ENCODE measurements around the gene TNRC6B. TPM values are rescaled to one million over a fixed set of nuclear protein-coding genes. Genes with fewer than 3 reads are reported as not detected.

TNRC6B gene
- total and polyA plus RNA-seq, 2 of the 13 experiments (the other 11 are each of a cell fraction or from before 2014, with no cell fraction given), result 8.9 to 13.2 TPM

GRCh38 chr22:40346185-40347118 lies 168.7 kb downstream of the TNRC6B start, which contains the start of gene ADSL (continued):
- peak; percentile 91 for TF ChIP-seq PHF20 (CRISPR knock-in tag; IDR thresholded peaks at IDR 0.05)
- TF ChIP-seq NFIB (CRISPR knock-in tag; IDR thresholded peaks at IDR 0.05; ENCODE audit: borderline replicate concordance), result no peak
- TF ChIP-seq, protein P1, sequence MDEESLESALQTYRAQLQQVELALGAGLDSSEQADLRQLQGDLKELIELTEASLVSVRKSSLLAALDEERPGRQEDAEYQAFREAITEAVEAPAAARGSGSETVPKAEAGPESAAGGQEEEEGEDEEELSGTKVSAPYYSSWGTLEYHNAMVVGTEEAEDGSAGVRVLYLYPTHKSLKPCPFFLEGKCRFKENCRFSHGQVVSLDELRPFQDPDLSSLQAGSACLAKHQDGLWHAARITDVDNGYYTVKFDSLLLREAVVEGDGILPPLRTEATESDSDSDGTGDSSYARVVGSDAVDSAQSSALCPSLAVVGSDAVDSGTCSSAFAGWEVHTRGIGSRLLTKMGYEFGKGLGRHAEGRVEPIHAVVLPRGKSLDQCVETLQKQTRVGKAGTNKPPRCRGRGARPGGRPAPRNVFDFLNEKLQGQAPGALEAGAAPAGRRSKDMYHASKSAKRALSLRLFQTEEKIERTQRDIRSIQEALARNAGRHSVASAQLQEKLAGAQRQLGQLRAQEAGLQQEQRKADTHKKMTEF (CRISPR knock-in tag; IDR thresholded peaks at IDR 0.05), result peak; percentile 96
- peak; percentile 93 for TF ChIP-seq ELF1 (CRISPR knock-in tag; IDR thresholded peaks at IDR 0.05)
- peak; percentile 89 for TF ChIP-seq PHF5A (CRISPR knock-in tag; IDR thresholded peaks at IDR 0.05; ENCODE audit: low read depth, unreplicated experiment)
- TF ChIP-seq ZNF724P (CRISPR knock-in tag; IDR thresholded peaks at IDR 0.05; ENCODE audit: borderline replicate concordance), result peak; percentile 77; the same call in 1 of the 2 replicates
- no peak; the same call in 1 of the 2 replicates for TF ChIP-seq ZSCAN31 (CRISPR knock-in tag; IDR thresholded peaks at IDR 0.05; ENCODE audit: low read depth)
- no peak for TF ChIP-seq DPF2 (CRISPR knock-in tag; IDR thresholded peaks at IDR 0.05; ENCODE audit: borderline replicate concordance, low read depth)
- TF ChIP-seq RBAK (CRISPR knock-in tag; IDR thresholded peaks at IDR 0.05), result no peak
- no peak for TF ChIP-seq ZNF207 (IDR thresholded peaks at IDR 0.05; ENCODE audit: borderline replicate concordance)
- peak; percentile 45 for TF ChIP-seq HNF4A (CRISPR knock-in tag; IDR thresholded peaks at IDR 0.05)
- TF ChIP-seq, protein P2, sequence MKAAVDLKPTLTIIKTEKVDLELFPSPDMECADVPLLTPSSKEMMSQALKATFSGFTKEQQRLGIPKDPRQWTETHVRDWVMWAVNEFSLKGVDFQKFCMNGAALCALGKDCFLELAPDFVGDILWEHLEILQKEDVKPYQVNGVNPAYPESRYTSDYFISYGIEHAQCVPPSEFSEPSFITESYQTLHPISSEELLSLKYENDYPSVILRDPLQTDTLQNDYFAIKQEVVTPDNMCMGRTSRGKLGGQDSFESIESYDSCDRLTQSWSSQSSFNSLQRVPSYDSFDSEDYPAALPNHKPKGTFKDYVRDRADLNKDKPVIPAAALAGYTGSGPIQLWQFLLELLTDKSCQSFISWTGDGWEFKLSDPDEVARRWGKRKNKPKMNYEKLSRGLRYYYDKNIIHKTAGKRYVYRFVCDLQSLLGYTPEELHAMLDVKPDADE (CRISPR knock-in tag; IDR thresholded peaks at IDR 0.05), result peak; percentile 50; the same call in 1 of the 2 replicates
- 0 out of 2 replicates have a peak, but pooled peaks have one; percentile 71 for TF ChIP-seq ZNF678 (CRISPR knock-in tag; IDR thresholded peaks at IDR 0.05)
- TF ChIP-seq FOXO4 (CRISPR knock-in tag; conservative IDR thresholded peaks at IDR 0.05), result no peak
- no peak for TF ChIP-seq KLF13 (CRISPR knock-in tag; IDR thresholded peaks at IDR 0.05)
- TF ChIP-seq EHMT2 (IDR thresholded peaks at IDR 0.05; ENCODE audit: borderline replicate concordance, low read depth, low read length), result no peak
- TF ChIP-seq HHEX (CRISPR knock-in tag; IDR thresholded peaks at IDR 0.05), result 0 out of 2 replicates have a peak, but pooled peaks have one; percentile 8
- peak; percentile 84; the same call in 1 of the 2 replicates for TF ChIP-seq HBP1 (CRISPR knock-in tag; IDR thresholded peaks at IDR 0.05; ENCODE audit: low read depth)
- TF ChIP-seq ZFP91 (CRISPR knock-in tag; IDR thresholded peaks at IDR 0.05; ENCODE audit: borderline replicate concordance), result peak; percentile 91
- TF ChIP-seq ATF7 (IDR thresholded peaks at IDR 0.05), result no peak
- no peak; the same call in 1 of the 2 replicates for TF ChIP-seq ATF7 (CRISPR knock-in tag; IDR thresholded peaks at IDR 0.05)
